ENCODE measurements around the gene ZNF687.

Gene ZNF687, protein sequence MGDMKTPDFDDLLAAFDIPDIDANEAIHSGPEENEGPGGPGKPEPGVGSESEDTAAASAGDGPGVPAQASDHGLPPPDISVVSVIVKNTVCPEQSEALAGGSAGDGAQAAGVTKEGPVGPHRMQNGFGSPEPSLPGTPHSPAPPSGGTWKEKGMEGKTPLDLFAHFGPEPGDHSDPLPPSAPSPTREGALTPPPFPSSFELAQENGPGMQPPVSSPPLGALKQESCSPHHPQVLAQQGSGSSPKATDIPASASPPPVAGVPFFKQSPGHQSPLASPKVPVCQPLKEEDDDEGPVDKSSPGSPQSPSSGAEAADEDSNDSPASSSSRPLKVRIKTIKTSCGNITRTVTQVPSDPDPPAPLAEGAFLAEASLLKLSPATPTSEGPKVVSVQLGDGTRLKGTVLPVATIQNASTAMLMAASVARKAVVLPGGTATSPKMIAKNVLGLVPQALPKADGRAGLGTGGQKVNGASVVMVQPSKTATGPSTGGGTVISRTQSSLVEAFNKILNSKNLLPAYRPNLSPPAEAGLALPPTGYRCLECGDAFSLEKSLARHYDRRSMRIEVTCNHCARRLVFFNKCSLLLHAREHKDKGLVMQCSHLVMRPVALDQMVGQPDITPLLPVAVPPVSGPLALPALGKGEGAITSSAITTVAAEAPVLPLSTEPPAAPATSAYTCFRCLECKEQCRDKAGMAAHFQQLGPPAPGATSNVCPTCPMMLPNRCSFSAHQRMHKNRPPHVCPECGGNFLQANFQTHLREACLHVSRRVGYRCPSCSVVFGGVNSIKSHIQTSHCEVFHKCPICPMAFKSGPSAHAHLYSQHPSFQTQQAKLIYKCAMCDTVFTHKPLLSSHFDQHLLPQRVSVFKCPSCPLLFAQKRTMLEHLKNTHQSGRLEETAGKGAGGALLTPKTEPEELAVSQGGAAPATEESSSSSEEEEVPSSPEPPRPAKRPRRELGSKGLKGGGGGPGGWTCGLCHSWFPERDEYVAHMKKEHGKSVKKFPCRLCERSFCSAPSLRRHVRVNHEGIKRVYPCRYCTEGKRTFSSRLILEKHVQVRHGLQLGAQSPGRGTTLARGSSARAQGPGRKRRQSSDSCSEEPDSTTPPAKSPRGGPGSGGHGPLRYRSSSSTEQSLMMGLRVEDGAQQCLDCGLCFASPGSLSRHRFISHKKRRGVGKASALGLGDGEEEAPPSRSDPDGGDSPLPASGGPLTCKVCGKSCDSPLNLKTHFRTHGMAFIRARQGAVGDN

DNA sequence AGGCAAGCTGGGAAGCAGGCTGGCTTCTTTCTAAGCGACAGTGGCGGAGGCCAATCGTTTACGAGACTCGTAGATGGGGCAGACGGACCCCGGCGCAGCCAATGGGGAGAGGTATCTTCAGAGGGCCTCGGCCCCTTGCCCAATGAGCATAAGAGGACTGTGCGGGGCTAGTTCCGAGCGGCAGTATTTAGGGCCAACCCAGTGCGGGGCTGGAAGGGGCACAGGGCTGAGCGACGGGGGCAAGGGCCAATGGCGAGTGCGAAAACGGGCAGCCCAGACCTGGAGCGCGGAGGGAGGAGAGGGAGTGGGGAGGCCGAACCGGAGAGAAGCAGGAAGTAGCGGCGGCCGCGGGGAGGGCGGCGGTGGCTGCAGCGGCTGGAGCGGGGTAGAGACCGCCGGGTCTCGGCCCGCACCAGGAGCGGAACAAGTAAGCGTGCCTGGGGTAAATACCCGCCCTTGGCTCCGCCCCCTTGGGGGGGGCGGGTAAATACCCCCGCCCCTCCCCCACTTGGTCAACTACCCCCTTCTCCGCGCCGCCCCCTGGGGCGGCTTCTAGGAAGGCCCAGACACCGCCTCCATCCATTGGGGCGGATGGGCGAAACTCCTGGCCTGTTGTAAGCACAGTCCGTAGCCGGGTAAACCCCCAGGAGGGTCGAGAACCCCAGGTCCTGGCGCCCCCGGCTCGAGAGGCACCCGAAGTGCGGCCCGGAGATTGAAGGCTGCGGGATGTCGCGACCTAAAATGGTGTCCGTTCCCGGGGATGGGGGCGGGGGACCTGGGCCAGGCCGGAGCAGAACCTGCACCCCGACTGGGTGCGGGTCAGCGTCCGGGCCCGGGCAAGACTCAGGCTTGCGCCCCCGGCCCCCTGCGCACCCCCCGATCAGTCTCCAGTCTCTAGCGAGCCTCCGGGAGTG, at the start of gene ZNF687:
ZNF687 (plus strand) TSS at position 331 of the 914 bp plus-strand sequence. CDS start 3,993 bp downstream, outside the sequence.
- in situ Hi-C loops (cut with HindIII; ENCODE audit: low sequenced_read_pairs), result loop anchor here (5.0 kb wide), 2 partner anchors 40 to 70 kb away; no protein-coding TSS in a partner anchor

DNA sequence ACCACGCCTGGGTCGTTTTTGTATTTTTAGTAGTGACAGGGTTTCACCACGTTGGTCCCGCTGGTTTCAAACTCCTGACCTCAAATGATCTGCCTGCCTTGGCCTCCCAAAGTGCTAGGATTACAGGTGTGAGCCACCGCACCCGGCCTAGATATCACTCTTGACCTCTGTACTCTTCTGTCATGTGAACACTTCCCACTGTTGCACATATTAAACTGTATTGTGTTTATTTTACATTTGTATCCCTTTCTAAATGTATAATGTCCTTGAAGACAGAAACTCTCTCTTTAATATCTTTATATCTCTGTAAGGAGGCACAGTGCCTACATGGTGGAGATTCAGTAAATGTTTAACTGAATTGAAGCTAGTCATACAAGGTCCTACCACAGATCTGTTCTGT, 46.9 kb upstream of the ZNF687 start:
- in situ Hi-C loops (cut with HindIII; ENCODE audit: low sequenced_read_pairs), result no loop called here

DNA sequence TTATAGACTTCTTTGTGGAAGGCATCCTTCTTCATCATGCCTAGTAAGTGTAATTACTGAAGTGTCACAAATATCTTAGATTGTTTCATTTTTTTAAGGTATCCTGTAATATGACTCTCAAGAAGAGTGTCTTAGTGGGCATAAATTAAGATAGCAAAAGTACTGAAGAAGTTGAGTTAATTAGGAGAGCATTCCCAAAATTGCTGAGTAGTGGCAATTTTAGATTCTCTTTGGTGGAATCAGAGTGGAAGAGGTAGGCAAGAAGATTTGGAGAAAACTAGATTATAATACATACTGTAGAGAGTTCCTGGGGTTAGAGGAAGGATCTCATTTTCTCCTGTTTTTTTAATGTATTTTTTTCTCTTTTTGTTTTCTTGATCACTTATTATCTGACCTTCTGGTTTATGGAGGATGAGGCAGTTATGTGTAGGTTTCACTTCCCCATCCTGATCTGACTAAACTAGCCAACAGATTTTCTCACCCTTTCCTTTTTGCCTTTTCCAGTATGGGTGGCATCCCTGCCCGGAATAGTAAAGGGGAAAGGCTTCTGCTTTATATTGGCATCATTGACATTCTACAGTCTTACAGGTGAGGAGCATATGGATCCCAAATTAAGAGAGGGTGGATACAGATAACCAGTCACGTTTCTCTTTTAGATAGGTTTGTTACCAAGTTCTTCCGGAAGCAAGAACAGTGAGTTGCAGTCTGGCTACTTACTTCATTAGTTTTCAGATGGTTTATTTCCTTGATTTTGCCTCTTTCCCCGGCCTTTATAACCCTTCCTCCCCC, 44.2 kb upstream of the ZNF687 start:
- in situ Hi-C loops (cut with HindIII; ENCODE audit: low sequenced_read_pairs), result no loop called here

DNA sequence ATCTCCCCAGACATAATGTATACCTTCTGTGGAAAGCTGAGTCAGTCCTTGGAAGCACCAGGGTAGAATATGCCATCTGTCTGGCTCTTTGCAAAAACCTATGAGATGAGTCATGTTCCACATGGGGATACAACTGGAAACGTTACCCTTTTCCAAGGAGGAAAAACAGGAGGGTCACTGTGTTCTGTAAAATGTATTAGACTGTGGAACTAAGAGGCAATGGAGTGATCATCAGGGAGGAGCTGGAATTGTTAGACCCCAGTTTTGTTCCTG, 43.7 kb upstream of the ZNF687 start:
- in situ Hi-C loops (cut with HindIII; ENCODE audit: low sequenced_read_pairs), result no loop called here

DNA sequence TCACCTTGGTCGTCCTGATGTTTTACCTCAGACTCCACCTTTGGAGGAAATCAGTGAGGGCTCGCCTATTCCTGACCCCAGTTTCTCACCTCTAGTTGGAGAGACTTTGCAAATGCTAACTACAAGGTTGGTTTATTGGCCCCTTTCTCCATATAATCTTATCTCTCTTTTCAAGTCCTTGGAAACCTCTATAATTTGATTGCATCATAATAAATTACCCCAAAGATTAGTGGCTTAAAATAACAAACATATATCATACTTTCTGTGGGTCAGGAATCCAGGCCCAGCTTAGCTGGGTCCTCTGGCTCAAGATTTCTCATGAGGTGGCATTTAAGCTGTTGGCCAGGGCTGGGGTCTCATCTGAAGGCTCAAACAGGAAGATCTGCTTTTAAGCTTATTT, 39.7 kb upstream of the ZNF687 start:
- in situ Hi-C loops (cut with HindIII; ENCODE audit: low sequenced_read_pairs), result loop anchor here (10.0 kb wide), 1 partner anchor 82 kb away; the partner anchor contains the start of gene PI4KB

DNA sequence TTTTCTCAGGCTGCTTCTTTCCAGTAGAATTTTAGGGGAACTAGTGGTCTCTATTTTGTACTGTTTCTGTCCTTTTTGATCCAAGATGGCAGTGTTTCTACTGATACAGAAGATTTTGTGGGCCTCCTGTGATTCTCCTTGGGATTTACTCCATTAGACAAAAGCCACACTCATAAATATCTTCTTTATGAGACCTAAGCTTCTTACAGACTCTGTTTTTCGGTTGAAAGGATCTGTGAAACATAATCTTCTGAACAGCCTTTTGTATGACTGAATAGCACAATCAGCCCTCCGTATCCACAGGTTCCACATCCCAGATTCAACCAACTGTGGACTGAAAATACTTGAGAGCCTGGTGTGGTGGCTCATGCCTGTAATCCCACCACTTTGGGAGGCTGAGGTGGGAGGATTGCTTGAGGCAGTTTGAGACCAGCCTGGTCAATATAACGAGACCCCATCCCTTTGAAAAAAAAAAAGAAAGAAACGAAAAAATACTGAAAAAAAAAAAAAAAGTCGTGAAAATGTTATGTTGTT, 38.3 kb upstream of the ZNF687 start:
- in situ Hi-C loops (cut with HindIII; ENCODE audit: low sequenced_read_pairs), result loop anchor here (10.0 kb wide), 1 partner anchor 81 kb away; the partner anchor contains the start of gene PI4KB

DNA sequence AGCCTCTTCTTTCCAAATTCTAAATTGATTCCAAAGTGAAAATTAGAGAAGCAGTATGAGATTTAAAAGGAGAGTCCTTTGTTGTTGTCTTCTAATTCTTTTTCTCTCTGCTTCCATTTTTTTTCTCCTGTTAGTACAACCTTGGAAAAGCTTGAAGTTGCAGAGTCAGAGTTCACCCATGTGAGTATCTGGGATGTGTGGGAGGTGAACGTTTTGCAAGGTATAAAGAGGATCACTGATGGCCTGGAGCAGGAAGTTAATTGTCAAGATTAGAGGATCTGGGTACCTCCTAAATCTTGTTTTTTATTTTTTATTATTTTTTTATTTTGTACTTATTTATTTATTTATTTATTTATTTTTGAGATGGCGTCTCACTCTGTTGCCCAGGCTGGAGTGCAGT, 35.3 kb upstream of the ZNF687 start:
- in situ Hi-C loops (cut with HindIII; ENCODE audit: low sequenced_read_pairs), result loop anchor here (5.0 to 10.0 kb wide), 2 partner anchors 39 to 78 kb away; partner anchors contain the start of gene PI4KB

DNA sequence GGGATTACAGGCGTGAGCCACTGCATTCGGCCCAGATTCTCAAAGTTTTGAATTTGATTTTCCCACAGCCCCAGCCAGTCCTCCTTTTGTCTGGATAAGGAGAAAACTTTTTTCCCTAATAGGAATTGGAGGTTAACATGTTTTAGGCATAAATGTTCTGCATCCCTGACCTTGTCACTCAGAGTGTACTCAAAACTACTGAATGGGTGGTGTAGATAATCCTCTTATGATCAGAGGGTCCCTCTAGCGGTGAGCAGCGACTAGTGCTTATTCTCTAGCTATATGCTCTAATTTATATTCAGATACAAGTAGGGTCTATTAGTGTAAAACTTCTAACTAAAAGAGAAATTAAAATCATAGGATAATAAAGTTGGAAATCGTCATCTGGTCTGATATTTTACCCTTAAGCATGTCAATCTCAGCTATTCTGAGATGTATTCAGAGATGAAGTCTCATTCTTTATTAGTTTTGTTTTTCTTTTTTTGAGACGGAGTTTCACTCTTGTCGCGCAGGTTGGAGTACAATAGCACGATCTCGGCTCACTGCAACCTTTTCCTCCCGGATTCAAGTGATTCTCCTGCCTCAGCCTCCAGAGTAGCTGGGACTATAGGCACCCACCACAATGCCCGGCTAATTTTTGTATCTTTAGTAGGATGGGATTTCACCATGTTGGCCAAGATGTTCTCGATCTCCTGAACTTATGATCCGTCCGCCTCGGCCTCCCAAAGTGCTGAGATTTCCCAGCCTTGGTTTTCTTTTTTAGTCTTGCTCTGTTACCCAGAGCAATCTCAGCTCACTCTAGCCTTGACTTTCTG, 30.2 kb upstream of the ZNF687 start:
- in situ Hi-C loops (cut with HindIII; ENCODE audit: low sequenced_read_pairs), result no loop called here

DNA sequence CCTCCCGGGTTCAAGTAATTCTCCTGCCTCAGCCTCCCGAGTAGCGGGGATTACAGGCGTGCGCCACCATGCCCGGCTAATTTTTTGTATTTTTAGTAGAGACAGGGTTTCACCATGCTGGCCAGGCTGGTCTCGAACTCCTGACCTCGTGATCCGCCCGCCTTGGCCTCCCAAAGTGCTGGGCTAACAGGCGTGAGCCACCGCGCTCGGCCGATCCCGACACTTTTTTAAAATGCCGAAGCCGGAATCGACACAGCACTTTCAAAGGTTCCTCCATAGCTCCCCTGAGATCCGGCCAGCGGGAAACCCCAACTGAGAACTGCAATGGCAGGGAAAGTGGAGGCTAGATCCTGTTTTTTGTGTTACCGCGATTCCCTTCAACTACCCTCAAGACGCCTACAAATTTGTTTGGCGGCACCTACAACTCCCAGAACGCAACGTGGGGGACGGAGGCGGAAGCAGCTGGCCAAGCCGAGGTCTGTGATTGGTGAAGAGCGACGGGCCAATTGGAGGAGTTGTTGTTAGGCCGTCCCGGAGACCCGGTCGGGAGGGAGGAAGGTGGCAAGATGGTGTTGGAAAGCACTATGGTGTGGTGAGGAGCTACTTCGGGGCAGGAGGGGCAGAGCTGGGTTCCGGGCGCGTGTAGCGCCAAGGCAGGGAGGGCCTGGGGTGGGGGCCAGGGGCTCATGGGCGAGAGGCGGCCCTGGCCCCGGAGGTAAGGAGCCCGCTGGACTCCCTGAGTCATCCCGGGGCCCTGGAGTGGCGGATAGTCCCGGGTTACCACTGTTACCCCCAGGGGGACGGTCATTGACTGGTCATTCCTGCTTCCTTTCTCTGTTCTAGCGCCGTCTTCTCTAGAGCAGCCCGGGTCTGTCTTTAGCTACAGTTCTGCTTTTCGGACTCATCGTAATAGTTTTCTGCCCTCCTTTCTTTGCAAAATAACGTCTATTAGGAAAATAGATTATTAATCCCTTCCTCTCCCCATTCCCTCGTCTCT, 27.6 kb upstream of the ZNF687 start, which contains the start of gene PSMD4:
PSMD4 (plus strand) TSS at position 518 of the 997 bp plus-strand sequence; CDS start at position 567, 49 bp downstream.
- in situ Hi-C loops (cut with HindIII; ENCODE audit: low sequenced_read_pairs), result no loop called here

DNA sequence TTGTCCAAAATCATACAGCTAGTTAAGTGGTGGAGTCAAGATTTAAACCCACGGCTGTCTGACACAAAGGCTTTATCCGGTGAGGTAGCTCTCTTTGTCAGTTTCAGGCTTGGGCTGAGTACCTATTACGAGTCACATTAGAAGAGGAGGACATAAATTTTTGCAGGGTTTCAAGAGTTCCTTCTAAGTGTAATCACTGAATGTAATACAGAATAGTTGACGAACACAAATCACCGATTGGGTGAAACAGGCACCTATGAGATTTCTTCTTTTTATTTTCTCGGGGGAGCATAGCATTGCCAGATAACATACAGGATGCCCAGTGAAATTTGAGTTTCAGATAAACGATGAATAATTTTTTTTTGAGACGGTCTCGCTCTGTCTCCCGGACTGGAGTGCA, 26.7 kb upstream of the ZNF687 start:
- in situ Hi-C loops (cut with HindIII; ENCODE audit: low sequenced_read_pairs), result no loop called here

DNA sequence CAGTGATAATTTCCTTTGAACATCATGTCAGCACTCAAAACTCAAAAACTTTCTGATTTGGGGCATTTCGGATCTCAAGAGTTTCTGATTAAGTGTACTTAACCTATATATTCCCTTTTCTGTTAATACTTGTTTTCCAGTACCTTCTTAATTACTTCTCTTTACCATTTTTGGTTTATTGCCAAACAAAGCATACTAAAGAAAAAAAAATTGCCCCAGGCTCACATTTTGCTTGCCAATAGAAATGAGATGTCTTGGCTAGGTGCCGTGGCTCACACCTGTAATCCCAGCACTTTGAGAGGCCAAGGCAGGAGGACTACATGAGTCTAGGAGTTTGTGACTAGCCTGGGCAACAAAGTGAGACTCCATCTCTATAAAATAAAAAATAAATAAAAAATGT, 22.7 kb upstream of the ZNF687 start:
- in situ Hi-C loops (cut with HindIII; ENCODE audit: low sequenced_read_pairs), result no loop called here

DNA sequence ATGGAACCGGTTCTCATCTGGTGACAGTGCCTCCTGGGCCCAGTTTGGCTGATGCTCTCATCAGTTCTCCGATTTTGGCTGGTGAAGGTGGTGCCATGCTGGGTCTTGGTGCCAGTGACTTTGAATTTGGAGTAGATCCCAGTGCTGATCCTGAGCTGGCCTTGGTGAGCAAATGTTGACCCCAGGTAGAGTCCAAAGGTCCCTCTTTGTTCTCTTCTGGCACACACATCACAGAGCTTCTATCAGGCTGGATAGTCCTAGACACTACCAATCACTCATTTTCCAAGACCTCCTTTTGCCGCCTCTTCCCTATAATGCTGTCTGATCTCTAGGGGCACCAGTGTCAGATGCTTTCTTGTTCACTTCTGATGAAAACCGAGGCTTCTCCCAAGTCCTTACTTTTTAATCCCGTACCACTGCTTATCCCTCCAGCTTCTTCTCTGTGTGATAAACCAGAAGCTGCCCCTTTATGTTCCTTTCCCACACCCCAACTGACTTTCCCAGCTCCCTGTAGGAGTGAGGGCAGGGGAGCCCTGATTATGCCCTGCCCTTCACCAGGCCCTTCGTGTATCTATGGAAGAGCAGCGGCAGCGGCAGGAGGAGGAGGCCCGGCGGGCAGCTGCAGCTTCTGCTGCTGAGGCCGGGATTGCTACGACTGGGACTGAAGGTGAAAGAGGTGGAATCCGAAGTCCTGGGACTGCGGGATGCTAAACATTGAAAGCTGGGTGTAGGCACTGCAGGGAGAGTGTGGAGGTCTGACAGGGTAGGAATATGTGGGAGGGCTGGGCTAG, 16.5 kb upstream of the ZNF687 start:
- in situ Hi-C loops (cut with HindIII; ENCODE audit: low sequenced_read_pairs), result no loop called here

DNA sequence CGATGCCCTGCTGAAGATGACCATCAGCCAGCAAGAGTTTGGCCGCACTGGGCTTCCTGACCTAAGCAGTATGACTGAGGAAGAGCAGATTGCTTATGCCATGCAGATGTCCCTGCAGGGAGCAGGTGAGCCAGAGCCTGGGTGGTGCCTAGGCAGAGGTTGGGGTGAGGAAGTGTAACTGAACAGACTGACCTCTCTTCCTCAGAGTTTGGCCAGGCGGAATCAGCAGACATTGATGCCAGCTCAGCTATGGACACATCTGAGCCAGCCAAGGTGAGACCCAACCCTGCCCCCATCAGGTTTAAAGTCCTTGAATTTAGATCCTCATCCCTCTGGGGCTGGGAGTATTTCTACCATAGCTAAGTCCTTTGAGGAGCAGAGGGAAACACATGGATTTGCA, 15.8 kb upstream of the ZNF687 start:
- in situ Hi-C loops (cut with HindIII; ENCODE audit: low sequenced_read_pairs), result no loop called here

DNA sequence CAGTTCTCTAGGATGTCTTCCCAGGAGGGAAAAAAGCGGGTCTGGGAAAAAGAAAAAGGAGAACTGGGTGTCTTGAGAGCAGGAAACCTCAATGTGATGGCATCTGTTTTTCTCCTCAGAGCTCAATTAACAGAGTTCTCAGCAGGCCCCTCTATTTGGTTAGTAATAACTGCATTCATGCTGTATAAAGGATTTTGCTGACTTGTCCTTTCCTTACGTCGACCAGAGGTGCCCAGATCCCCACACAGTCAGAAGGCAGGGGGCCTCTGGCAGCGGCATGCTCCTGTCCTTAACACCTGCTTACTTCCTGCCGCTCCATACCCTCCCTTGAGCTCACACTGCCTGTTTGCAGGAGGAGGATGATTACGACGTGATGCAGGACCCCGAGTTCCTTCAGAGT, 15.3 kb upstream of the ZNF687 start:
- in situ Hi-C loops (cut with HindIII; ENCODE audit: low sequenced_read_pairs), result no loop called here

DNA sequence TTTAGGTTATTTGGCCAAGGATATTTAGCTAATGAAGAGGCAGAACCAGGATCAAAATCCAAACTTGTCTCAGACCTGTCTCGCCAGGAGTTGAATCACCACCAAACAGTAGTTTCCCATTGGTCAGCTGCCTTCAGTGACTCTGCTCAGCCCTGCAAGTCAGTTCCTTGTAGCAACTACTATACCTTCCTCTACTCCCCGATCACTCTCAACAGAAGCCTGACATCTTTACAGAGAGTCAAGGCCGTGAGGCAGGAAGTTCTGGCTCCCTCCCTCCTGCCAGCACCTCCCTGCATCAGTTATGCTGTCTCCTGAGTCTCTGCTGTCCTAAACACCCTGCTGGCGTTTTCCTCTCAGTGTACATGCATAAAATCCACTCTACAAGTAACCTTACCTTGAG, 14.3 kb upstream of the ZNF687 start:
- in situ Hi-C loops (cut with HindIII; ENCODE audit: low sequenced_read_pairs), result no loop called here

DNA sequence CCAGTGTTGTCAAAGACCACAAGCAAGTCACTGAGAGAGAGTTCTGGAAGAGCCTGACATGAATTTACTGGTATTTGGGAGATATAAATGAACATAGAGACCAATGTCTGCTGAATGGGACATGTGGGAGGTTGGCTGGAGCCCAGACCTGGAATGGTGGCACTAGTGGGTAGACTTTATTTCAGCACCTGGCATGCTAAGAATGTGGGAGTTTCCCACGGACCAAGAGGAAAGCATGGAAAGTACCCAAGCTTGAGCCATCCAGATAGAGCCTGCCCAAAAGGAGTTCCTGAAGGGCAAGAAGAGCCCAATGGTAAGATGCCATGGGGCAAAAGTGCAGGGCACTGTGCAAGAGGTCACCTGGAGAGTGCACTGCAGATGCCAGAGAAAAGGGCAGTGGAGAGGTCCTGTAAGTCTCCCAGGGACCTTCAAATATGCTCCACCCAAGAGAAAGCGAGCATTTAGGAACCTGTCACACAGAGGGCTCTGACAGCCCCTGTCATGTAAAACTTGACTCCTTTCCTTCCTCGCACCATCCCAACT, 8.1 kb upstream of the ZNF687 start:
- in situ Hi-C loops (cut with HindIII; ENCODE audit: low sequenced_read_pairs), result no loop called here

Measured in endothelial cell of hepatic sinusoid (primary cell).